Measurements from ENCODE around the gene FZR1. TPM values are rescaled to one million over a fixed set of nuclear protein-coding genes. Genes with fewer than 3 reads are reported as not detected.

FZR1 gene
- total and polyA plus RNA-seq, 2 of the 8 experiments (the other 6 are each of a cell fraction or from before 2014, with no cell fraction given) = 21.6 to 35.5 TPM

GRCh38 chr19:3476830-3477229 is 29.3 kb upstream of the FZR1 start:
- 100% methylated on average over 1 of the region's 2 CpGs; no CpG with 5 or more reads in 1 of the 2 experiments for WGBS, 2 experiments (ENCODE audit: extremely low coverage in 1 of 2, insufficient coverage in 1 of 2, insufficient read length in 1 of 2, insufficient replicate concordance in 2 of 2, low coverage in 1 of 2, low lambda C conversion rate in 2 of 2, missing lambda C conversion rate in 1 of 2)
- Histone ChIP-seq H2BK12ac (ENCODE audit: low read depth, low read length) (no peak overlapping the region), H3K9ac (replicated peaks in 1 of 4; ENCODE audit: extremely low read depth in 1 of 4, low read depth in 3 of 4, low read length in 3 of 4) (no peak overlapping the region), H4K5ac (ENCODE audit: insufficient read length, low read depth, low read length) (no peak overlapping the region), H4K8ac (ENCODE audit: extremely low read depth, insufficient read depth, low read length) (no peak overlapping the region), H3K79me2 (ENCODE audit: control insufficient read depth in 1 of 2, insufficient read depth in 2 of 2, low read length in 2 of 2) (no peaks in the 10 kb centered on the region), H2BK15ac (ENCODE audit: low read length) (no peak overlapping the region), H3K4me2 (ENCODE audit: insufficient read depth in 1 of 2, low read depth in 2 of 2, low read length in 2 of 2) (no peak overlapping the region), H3K4me1 (replicated peaks in 1 of 4; ENCODE audit: control insufficient read depth in 3 of 4, insufficient read depth in 4 of 4, low read length in 3 of 4) (peaks cover 0 to 7% (median 5%) of the 10 kb centered on the region in 4 experiments; a peak in 6 of 7 replicates), H3K4me3 (ENCODE audit: extremely low read depth in 1 of 4, insufficient read depth in 2 of 4, low read depth in 3 of 4, low read length in 4 of 4) (no peak overlapping the region), H2BK20ac (ENCODE audit: low read length) (no peak overlapping the region), H3K4ac (replicated peaks; ENCODE audit: insufficient read length, low read depth, low read length) (no peak overlapping the region), H3K27ac (ENCODE audit: low read depth, low read length) (no peak overlapping the region), H4K20me1 (replicated peaks in 1 of 2; ENCODE audit: control insufficient read depth in 1 of 2, insufficient read depth in 2 of 2, low read length in 2 of 2) (peaks cover 0 to 10% of the 10 kb centered on the region in 2 experiments), H4K91ac (replicated peaks; ENCODE audit: insufficient read length, low read length) (no peak overlapping the region), H2AK5ac (ENCODE audit: low read depth, low read length) (no peak overlapping the region), H3K9me3 (ENCODE audit: insufficient read depth in 2 of 2, low read depth in 1 of 2, low read length in 1 of 2) (no peaks in the 10 kb centered on the region), H2AFZ (ENCODE audit: low read length) (no peak overlapping the region), H2BK120ac (replicated peaks; ENCODE audit: low read depth, low read length) (no peak overlapping the region), H3K79me1 (ENCODE audit: low read depth, low read length) (no peaks in the 10 kb centered on the region), H3K56ac (replicated peaks; ENCODE audit: insufficient read length, low read depth, low read length) (peak overlapping the region; percentile 30), H2BK5ac (ENCODE audit: low read depth, low read length) (no peak overlapping the region), H3K23ac (ENCODE audit: insufficient read length) (no peak overlapping the region), H3K23me2 (ENCODE audit: low read depth, low read length) (peaks cover 23% of the 10 kb centered on the region; the same call in 1 of the 2 replicates), H3K18ac (ENCODE audit: extremely low read depth, low read length) (no peak overlapping the region), H3K14ac (ENCODE audit: insufficient read length) (no peak overlapping the region), H3K36me3 (ENCODE audit: control insufficient read depth in 2 of 4, insufficient read depth in 4 of 4, low read length in 3 of 4) (no peaks in the 10 kb centered on the region), H3K27me3 (replicated peaks in 1 of 4; ENCODE audit: control insufficient read depth in 3 of 4, extremely low read depth in 1 of 4, insufficient read depth in 3 of 4, low read length in 3 of 4) (peaks cover 0 to 7% (median 2%) of the 10 kb centered on the region in 4 experiments; a peak in 3 of 7 replicates)
- ChIA-PET POLR2A (ENCODE audit: partially characterized antibody) (interaction anchor here (0.5 kb wide), 1 partner anchor 13 kb away, joined by 3 read pairs; no protein-coding TSS in a partner anchor), CTCF (ENCODE audit: partially characterized antibody) (interaction anchor here (0.6 kb wide), 2 partner anchors 100 to 828 kb away, joined by 3 read pairs; no protein-coding TSS in a partner anchor)
- DNase-seq (ENCODE audit: low read depth in 1 of 2, low spot score in 2 of 2) (no peak), FAIRE-seq (no peak)
- no peak for TF ChIP-seq CTCF (IDR thresholded peaks at IDR 0.05; ENCODE audit: control extremely low read depth in 1 of 3, insufficient read depth in 1 of 3, low read depth in 1 of 3, low read length in 3 of 3)
- no peak for TF ChIP-seq POLR2A (IDR thresholded peaks at IDR 0.05; ENCODE audit: control extremely low read depth in 1 of 2, low read depth in 2 of 2, low read length in 2 of 2)
- TF ChIP-seq KDM1A (IDR thresholded peaks at IDR 0.05; ENCODE audit: borderline replicate concordance, low read length) = no peak
- TF ChIP-seq SIN3A (conservative IDR thresholded peaks at IDR 0.05 in 1 of 2, IDR thresholded peaks at IDR 0.05 in 1 of 2; ENCODE audit: low read depth in 1 of 2, low read length in 2 of 2) = no peak
- TF ChIP-seq EGR1 (IDR thresholded peaks at IDR 0.05; ENCODE audit: borderline replicate concordance, low read depth, low read length) = no peak
- TF ChIP-seq TEAD4 (IDR thresholded peaks at IDR 0.05; ENCODE audit: low read depth, low read length) = no peak
- no peak for TF ChIP-seq TAF7 (optimal IDR thresholded peaks at IDR 0.05; ENCODE audit: borderline replicate concordance, low read depth, low read length)
- no peak for TF ChIP-seq EP300 (IDR thresholded peaks at IDR 0.05; ENCODE audit: borderline replicate concordance in 1 of 2, low read depth in 2 of 2, low read length in 2 of 2)
- no peak for TF ChIP-seq CBX5 (IDR thresholded peaks at IDR 0.05; ENCODE audit: low read depth, low read length)
- no peak for TF ChIP-seq CREB1 (IDR thresholded peaks at IDR 0.05)
- no peak for TF ChIP-seq MAFK (IDR thresholded peaks at IDR 0.05; ENCODE audit: low read depth, low read length)
